ENCODE results near the gene ZBTB42.
"Not testable (repeated sequence)": the region's sequence is repeated elsewhere in the genome, so short reads cannot be mapped to it uniquely, and the experiment has no call there.

Gene ZBTB42

DNA sequence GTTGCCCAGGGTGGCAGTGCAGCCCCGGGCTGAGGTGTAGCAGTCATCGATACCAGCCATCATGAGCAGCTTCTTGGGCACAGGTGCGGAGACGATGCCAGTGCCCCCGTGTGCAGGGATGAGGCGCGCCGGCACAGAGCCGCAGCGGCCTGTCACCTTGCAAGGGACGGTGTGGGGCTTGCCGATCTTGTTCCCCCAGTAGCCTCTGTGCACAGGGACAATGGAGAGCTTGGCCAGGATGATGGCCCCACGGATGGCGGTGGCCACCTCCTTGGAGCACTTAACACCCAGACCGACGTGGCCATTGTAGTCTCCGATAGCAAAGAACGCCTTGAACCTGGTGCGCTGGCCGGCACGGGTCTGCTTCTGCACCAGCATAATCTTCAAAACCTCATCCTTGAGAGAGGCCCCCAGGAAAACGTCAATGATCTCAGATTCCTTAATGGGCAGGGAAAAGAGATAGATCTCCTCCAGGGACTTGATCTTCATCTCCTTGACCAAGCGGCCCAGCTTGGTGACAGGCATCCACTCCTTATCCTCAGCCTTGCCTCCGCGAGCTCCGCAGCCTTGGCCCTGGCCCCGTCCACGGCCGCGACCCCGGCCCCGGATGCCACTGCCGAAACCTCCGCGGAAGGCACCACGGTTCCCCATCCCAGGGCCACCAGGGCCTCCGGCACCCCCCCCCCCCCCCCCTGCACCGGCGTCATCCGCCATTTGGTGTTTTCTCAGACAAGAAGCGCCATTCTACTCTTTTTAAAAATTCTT, 35.5 kb downstream of the ZBTB42 start:
- DNase-seq (ENCODE audit: low read depth, low spot score): not testable (repeated sequence)

DNA sequence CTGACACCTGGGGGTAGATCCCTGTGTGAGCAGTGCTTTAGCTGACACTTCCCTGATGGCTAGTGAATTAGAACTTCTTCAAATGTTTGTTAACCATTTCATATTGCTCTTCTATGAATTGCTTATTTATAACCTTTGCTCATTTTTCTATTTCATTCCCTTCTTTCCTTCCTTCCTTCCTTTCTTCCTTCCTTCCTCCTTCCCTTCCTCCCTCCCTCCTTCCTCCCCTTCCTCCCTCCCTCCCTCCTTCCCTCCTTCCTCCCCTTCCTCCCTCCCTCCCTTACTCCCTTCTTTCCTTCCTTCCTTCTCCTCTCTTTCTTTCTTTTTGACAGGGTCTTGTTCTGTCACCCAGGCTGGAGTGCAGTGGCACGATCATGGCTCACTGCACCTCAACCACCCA, 40.8 kb downstream of the ZBTB42 start:
- DNase-seq (ENCODE audit: low read depth, low spot score): no peak

DNA sequence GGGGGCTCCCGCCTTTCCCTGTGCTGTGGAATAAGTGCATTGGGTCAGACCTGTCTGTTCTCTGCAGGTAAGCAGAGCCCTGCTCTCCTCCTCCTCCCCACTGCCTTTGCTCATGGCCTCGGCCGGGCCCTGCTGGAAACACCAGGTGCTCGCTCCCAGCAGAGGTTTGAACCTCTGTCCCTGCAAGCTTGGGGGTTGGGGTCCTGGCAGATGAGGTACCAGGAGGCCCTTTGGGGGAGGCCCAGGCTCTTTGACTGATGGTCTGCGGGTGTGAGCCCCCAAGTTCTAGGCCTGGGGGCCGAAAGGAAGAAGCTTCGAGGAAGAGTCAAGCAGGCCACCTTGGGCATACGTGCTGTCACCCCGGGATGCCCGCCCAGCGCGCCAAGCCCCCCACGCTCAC, 42.1 kb downstream of the ZBTB42 start:
- DNase-seq (ENCODE audit: low read depth, low spot score): no peak

DNA sequence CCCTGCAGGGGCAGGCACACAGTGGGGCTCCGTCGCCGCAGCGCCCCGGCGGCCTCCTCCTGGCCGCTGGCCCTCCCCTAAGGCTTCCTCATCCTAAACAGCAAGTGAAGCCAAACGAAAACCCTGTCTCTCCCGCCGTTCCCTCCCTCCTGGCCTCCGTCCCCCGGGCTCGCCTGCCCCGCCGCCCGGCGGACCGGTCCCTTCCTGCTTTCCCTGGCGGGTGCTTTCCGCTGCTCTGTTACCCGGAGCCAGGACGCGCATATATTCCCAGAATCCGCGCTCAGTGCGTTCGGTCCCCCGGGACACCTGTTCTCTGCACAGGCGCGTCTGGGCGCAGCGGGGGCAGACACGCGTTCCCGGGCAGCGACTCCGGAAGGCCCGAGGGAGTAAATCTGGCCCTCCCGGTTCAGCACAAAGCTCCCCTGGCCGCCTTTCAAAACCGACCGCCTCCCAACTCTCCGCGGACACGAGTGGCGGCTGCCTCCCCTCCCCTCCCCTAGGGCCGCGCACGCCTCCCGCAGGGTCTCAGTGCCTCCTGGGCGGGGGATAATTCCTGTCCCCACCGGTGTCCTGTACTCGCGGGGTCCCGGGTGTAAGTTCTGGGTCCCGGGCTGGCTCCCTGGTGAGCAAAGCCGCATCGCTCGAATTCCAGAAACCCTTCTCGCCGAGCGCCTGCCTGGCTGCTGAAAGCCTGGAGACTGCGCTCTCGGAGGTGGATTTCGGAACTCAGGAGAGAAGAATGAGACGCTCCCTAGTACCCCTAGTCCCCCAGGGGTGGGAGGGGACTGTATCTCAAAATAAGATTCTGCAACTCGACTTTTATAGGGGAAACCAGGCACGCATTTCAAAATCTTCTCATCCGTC, 42.8 kb downstream of the ZBTB42 start:
- peak; percentile 68 for DNase-seq (ENCODE audit: low read depth, low spot score)

DNA sequence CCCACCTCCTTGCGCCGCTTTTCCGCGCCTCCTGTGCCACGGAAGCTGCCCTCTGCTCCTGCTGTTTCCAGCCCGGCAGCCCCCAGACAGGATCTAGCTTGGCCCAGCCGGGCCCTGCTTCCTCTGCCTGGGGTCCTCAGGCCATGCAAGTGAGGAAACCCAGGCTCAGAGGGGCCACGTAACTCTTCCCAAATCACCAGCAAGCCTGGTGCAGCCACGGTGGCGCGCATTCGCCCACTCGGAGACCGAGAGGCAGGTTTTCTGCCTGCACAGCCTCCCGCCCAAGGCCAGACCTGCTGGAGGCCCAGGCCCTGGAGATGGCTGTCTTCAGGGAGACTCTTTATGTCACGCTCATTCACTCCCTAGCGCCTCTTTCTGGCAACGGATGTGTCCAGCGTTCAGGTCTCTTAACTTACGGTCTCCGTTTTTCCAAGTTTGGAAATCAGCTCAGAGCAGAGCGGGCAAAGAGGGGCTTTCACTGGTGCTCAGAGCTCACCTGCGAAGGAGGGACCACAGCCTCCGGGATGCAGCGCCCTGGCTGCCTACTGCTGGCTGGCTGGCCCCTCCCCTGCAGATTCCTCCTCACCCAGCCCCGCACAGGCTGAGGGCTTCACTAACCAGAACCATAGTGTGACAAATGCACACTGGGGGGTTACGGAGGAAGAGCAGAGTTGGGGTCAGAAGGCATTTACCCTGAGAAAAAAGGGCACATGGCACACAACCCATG, 43.6 kb downstream of the ZBTB42 start:
- DNase-seq (ENCODE audit: low read depth, low spot score): peak; percentile 70

DNA sequence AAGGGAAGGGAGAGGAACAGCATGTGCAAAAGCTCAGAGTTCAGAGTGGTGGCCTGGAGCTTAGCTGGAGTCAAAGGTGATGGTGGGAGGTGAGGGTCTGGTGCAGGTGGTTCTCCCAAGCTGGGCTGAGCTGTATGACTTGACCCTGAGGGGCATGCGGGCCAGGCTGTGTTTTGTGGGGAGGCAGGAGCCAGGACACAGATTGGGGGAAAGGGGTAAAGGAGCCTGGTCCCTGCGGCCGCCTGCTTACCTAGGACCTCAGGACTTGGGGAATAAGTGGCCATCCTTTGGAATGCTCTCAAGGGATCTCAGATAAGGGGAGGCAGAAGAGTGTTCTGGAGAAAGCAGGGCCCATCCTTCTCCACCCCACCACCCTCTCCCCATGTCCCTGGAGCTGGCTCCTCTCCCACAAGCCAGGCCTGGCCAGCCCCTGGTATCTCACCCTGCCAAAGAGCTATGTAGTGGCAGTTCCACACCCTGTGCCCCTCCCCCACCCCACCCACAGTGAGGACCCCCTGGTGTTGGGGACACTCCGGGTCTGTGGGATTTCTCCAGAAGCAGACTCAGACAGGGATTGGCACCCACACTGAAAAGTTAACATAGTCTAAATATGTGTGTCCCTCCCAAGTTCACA, 44.2 kb downstream of the ZBTB42 start:
- no peak for DNase-seq (ENCODE audit: low read depth, low spot score)

DNA sequence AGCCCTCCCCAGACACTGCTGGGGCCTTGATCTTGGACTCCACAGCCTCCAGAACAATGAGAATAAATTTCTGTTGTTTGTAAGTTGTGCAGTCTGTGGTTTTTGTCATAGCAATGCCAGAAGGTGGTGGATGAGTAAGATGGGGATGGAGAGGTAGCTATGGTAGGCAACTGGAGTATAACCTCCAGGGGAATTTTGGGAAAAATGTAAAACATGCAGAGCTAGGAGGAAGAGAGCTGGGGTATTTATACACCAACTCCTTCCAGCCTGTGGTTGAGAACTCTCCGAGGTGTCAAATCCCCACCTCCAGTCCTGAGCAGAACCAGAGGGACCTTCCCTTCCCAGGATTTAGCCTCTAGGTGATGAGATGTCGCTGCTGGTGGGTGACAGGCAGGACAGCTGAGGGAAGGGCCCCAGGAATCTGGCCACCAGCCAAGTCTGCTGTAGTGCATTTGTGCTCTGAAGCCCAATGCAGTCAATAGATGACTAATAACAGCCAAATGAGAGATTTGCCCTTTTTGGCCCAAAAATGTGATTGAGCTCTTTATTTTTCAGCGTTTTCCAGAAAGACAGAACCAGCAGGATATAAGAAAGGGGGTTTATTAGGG, 45.0 kb downstream of the ZBTB42 start:
- no peak for DNase-seq (ENCODE audit: low read depth, low spot score)

DNA sequence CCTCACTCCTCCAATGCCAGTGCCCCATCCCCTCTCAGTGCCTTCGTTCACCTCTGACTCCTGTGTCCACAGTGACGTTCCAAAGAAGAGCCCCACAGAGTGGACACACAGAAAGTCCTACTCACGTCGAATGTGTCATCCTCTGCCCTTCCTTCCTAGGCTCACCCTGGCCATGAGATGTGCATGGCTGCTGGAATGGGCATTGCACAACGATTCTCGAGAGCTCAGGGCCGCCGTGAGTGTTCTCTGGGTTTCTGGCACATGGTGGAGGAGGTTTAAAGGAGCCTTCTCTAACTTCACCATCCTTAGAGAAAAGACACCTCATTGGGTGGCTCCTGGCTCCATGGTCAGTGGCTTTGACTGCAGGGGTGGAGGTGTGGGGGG, 51.4 kb downstream of the ZBTB42 start:
- no peak for DNase-seq (ENCODE audit: low read depth, low spot score)

Measured in ELF-1 (cell line).